Measurements from ENCODE around the gene HOXA1.

HOXA1 gene

DNA sequence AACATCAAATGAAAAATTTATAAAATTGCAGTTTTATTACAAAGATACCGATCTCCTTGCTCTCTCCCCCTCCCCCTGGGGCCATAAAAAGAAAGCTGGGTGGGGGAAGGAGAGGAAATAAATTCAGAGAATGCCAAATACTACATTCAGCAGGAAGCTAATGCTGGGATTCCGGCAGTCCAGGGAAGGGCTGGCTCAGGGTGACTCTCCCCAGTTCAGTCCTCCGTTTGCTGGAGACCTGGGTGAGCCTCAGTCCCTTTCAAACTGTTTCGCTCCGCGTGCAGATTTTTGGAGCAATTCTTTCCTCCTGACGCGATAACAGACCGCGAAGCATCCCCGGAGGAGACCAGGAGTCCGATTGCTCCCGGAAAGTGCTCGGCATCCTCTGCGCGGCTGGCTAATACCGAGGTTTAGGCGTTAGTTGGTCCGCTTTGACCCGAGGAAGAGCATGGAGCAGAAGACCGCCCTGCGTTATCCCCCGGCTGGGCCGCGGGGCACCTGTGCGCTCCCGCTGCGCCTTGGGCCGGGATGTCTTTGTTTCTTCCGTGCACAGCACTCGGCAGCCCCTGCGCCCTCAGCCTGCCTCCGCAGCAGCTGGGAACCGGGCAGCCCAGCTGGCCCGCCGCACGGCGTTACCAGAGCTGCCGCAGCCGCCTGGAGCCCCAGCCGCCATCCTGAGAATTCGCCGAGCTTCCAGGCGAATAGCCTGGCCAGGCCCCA lies 10.5 kb upstream of the HOXA1 start:
- no peak for DNase-seq (ENCODE audit: extremely low read depth in 1 of 2, low read depth in 1 of 2)

DNA sequence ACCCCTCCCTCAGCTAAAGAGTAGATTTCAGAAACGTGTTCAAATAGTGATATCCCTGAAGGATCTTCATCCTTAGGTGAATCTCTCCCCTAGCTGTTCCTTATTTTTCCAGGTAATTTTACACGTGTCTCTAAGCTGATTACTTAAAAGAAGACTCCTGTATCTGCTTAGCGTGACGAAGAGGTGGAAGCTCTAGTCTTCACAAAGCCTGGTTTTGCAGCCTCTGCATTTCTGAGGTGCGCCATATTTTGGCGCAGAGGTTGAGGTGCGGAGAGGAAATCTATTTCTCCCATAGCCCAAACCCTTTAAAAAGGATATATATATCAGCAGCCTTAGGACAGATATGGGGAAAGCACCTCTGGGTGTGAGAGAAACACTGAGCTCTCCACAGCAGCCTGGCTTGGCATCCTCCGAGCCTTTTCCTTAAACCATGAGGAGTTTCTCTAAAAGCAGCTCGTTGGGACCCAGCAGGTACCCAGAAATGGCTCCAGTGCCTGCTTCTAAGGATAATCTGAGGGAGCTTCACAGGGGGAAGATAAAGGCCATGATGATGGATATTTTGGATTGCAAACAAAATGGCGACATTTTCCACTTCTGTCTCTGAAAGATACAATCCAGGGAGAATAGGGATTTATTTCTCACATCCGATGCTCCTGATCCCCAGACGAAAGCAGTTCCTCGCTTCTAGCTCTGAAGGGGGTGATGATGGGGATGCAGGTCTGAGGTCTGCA lies 9.7 kb upstream of the HOXA1 start:
- no peak for DNase-seq (ENCODE audit: extremely low read depth in 1 of 2, low read depth in 1 of 2)

DNA sequence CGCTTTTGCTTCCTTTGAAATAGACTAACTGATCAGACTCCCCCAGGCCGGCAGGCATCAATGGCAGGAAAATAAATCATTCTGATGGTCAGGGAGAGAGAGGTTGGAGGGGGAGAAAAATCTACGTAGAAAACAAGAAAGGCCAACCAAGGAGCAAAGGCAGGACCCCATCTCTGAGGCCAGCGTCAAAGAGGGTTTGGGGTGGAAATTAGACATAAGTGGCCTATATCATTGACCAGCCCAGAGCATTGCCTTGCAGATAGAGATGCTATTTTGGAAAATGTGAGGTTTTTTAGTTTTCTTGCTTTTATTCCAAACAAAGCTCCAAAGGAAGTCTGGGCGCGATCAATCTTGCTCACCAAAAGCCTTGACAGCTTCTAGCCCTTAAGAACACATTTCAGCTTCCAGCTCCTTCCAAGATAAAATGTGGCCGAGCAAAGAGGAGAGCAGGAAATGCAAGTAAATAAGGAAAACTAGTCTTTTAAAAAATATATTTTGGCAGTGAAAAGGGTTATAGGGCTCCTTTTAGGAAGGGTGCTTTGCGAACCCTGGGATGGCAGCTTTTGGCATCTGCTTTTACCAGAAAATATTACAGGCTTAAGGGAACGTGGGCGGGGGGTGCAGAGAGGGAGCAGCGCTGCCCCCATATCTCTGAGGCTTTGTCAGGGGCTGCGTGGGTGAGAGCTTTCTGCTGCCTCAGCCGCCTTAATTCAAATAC lies 8.7 kb upstream of the HOXA1 start:
- no peak for DNase-seq (ENCODE audit: extremely low read depth in 1 of 2, low read depth in 1 of 2)

DNA sequence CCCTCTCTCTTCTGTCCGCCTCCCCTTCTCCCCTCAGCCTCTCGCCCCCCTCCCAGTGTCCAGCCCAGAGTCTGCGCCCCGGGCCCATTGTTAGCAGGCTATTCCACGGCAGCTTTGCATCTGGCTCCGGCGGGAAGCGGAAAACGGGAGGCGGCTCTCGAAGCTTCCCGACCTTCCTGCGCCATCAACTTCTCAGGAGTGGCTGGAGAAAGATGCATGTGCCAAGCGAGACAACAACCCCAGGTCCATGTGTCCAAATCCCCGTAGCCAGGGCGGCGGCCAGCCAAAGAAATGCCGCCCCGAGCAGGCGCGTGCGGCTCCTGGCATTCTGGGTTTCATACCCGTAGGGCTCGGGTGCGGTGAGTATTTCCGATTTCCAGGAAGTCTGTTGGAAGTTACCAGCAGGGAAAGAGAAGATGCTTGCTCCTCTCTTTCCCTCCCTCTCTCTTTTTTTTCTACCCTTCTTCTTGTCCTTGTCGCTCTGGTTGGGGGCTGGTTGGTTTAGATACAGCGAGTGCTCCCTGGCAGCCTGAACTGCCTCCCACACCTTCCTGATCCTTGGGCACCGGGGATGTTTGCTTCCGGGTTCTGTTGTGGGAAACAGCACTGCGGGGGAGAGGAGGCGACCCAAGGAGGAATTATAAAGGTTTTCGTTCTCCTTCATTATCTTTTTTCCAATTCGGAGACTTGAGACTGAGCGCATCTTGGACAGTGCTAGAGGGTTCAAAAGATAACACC lies 7.9 kb upstream of the HOXA1 start:
- DNase-seq (ENCODE audit: extremely low read depth in 1 of 2, low read depth in 1 of 2): no peak

DNA sequence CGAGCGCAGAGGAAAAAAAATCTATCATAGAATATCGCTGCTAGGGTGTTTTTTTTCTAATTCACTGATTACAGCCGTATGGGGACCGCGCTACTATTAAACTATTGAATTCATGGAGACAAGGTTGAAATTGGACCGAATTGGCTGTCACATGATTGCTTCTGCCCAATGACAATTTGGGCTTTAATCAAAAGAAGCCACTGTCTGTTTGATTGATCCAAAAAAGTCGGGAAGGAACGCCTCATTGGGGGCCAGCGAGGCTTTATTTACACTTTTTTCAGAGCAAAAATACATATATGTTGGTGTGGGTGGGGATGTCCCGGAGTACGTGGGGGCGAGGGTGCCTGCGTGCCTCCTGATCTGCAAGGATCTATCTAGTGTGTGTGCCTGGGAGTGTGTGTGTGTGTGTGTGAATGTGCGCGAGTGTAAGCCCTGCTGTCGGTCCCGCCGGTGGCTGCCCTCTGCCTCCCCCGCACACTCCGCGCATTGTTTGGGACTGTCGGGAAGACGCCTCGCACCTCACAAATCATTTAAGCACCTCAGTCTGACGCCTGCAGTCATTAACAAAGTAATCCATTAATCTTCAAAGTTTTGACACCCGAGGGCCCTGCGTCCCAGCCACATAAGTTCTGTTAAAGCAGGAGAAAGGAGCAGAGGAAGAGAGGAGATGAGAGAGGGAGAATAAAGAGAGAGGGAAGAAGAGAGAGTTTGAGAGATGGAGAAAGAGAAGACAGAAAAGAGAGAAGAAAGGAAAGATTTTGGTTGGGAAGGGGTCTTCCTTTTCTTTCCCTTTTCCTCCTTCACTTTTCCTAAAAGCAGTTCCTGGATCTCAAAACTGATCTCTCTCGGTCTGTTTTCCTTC lies 7.0 kb upstream of the HOXA1 start, which contains the start of gene HOXA2:
Gene HOXA2 (minus strand): TSS at position 103 of the 862 bp plus-strand sequence. CDS start 183 bp downstream, outside the sequence.
- DNase-seq (ENCODE audit: extremely low read depth in 1 of 2, low read depth in 1 of 2): no peak

DNA sequence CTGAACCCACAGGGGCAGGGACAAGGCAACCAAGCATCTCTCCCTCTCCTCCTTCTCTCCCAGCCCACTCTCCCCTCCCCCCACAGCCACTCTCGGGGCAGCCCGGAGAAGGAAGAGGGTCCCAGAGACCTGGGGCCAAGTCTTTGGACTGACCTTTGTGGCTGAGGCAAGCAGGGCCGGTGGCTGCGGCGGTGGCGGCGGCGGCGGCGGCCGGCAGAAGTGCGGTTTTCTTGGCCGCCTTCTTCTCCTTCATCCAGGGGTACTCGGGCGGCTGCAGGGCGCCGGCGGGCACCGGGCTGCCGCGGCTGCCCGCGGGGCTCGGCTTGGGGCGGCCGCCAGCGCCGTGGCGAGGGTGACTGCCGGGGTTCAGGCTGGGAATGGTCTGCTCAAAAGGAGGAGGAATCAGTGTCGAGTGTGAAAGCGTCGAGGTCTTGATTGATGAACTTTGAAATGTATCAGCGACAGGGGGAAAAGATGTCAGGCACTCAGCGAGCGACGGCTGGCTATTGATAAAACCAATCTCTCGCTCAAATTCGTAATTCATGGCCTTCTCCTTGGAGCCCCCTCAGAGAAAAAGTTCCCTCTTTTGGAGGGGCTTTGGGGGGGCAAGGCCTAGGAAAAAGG lies 6.3 kb upstream of the HOXA1 start:
- DNase-seq (ENCODE audit: extremely low read depth in 1 of 2, low read depth in 1 of 2): no peak

DNA sequence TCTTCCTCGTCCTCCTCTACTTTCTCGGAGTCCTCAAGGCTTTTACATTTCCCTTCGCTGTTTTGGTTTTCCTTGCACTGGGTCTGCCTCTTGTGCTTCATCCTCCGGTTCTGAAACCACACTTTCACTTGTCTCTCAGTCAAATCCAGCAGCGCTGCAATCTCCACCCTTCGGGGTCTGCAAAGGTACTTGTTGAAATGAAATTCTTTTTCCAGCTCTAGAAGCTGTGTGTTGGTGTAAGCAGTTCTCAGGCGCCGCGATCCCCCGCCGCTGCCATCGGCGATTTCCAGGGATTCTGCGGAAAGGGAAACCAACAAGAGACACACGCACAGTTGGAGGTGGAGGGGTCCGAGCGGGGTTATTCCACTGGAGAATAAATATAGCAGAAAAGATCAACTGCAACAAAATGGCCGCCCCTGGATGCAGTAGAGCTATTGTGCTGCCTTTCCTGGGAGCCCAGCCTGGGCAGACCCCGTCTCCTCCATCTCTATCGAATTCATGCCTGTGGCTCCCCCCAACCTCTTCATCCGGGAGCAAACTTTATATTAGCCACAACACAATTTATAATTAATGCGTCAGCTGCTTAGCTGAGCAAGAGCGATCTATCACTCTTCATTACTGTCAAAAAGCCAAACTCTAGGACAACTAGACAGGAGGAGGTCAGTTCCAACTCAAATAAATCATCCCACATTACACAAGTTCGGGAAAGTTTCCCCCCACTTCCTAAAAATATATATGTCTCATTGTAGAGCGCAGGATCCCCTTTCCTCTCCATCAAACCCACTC lies 5.6 kb upstream of the HOXA1 start:
- DNase-seq (ENCODE audit: extremely low read depth in 1 of 2, low read depth in 1 of 2): no peak

DNA sequence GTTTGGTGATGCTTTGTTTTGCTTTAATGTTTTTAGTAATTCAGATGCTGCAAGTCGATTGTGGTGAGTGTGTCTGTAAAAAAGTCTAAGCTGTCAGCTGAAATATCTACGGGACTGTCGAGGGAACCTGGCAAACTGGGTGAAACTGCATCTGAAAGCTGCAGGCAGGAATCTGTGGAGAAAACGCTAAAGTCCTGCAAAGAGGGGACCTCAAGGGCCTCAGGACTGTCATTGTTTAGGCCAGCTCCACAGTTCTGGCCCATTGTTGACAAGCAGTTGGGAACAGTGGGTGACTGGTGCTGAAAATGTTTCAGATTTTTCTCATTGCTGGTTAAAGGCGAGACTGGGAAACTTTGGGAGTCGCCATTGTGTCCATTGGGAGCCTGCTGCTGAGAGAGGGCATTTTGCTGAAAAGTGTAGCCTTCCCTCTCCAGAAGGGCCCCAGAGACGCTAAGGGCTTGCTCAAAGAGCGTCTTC lies 4.9 kb upstream of the HOXA1 start:
- no peak for DNase-seq (ENCODE audit: extremely low read depth in 1 of 2, low read depth in 1 of 2)

DNA sequence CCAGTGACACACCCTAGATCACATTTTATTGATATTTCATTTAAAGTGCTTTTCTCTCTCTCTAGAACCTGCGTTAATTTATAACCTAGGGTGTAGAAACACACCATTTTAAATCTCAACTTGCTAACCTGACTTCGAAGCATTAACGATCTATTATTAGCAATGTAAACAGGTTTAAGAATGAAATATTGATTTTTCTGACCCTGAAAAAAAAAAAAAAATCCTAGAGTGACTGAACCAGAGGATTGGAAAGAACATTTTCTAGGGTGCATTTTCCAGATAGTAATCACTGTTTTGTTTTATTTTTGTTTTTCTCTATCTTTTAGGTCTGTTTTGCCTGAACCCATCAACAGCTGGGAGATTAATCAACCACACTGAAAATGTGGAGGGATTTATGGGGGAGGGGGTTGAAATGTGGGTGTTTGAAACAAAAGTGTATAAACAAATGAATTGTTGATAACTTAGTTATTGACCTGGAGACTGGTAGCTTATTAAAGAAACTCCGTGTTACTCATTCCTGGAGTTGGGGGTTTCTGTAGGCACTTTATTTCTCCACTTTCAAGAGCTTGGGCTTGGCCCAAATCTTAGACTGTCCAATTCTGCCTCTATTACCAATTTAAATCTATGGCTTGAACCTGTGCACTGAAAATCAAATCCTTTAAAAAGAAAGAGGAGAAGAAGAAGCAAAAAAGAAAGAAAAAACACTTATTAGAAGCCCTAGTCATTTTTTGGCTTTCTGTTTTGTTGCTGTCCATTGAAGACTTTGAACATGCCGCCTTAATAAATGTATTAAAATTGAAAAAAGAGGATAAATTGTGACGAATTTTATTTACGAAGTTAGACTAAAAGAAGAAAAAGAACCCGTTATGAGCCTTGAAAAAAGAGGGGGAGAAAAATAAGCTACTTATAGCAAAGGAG lies 3.9 kb upstream of the HOXA1 start:
- no peak for DNase-seq (ENCODE audit: extremely low read depth in 1 of 2, low read depth in 1 of 2)

DNA sequence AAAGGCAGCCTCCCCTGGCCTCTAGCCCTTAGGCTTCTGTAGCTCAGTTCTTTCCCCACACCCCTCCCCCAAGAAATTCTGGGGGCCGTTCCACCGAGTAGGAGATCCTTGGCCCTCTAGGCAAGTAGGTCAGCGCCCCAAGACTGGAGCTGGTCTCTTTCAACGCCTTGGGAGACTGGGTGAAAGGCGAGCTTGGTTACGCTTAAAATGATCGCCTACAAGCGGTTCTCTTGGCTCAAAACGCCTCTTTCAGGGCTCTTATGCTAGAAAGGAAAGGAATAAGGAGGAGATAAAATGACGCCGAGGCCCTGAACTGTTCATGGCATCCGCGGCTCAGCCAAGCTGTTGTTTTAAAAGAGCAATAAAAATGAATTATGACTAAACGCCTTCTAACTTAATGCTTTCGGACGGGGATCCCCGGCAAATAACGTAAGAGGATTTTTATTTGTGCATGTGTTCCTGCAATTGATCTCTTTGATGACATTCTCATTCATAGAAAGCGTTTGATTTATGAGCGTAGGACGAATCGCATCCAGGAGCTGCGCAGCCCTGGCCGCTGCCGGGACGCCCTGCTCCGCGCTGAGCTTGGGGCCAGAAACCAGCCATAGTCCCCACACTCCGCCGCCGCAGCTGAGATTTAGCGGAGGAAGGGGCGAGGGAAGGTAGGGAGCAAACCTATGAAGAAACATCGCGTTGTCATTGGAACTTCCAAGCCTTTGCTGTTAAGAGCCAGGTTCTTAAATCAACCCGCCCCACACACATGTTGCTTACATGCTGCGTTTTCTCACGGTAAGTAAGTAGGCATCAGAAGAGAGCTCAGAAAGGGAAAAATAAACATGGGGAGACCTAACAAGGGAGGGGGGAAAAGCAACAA lies 3.0 kb upstream of the HOXA1 start:
- DNase-seq (ENCODE audit: extremely low read depth in 1 of 2, low read depth in 1 of 2): no peak

DNA sequence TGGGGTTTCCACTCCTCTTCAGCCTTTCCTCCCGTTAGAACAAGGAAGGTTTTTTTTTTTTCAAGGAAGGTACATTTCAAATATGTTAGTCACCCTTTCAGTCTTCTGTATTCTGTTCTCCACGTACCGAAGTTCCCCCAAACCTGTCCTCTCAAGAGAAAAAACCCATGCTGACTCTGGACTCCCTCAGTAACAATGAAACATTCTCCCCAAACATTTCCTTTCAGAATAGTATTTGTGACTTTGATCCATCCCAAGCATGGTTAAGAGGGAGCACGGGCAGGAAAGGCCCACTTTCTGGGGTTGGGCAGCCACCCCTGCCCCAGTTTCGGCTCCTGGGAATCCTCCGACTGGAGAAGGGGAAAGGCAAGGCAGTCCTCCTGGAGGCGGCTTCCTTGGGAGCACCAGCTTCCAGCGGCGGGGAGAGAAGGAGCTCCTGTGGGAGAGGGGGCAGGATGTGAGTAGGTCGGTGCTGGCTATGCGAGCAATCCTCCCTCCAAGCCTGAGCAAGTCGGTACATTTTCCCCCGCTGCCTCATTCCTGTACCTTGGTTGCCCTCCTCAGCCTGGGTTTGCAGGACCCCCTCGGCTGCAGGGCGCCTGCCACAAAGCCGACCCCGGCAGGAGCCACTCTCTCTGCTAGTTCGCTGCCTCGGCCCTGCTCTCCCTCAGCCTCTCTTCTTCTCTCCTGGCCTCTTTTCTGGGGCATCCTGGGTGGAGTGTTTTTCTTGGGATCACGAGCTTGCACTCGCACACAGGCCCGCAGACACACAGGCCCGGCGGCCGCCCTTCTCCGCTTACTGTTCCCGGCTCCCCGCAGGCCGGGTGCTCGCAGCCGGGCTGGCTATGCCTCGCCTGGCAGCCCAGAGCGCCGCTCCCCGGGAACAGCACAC lies 2.1 kb upstream of the HOXA1 start:
- no peak for DNase-seq (ENCODE audit: extremely low read depth in 1 of 2, low read depth in 1 of 2)

DNA sequence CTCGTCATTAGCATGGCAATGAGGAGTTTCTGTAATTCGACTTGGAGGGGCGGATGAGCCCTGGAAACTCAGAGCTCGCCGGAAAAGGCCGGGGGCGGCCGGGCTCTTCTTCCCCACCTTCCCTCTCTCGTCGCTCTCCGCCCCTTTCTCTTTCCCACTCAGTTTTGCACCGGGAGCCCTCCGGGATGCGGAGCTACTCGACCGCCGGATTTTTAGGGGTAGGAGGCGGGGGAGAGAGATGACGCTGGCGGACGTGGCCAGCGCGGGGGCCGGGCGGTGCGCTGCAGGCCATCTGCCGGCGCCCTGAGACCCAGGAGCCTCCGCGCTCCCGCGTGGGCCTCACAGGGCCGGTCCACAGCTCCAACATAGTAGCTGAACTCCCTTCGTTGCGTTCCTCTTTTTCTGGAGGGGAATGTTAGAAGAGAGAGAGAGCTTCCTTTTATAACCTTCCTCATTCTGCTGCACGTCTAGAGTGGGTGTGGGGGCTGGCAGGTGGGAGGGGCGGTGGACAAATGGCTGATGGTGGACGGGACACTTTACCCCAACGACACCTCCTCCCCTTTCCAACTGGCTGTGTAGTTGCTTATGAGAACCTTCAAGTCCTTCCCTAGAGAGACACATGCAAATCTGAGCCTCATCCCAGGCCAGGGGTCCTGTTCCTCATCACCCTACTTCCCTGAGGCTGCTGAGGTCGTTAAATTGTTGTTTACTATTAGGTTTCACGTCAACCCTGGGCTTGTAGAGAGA lies 1.1 kb upstream of the HOXA1 start:
- DNase-seq (ENCODE audit: extremely low read depth in 1 of 2, low read depth in 1 of 2): no peak

DNA sequence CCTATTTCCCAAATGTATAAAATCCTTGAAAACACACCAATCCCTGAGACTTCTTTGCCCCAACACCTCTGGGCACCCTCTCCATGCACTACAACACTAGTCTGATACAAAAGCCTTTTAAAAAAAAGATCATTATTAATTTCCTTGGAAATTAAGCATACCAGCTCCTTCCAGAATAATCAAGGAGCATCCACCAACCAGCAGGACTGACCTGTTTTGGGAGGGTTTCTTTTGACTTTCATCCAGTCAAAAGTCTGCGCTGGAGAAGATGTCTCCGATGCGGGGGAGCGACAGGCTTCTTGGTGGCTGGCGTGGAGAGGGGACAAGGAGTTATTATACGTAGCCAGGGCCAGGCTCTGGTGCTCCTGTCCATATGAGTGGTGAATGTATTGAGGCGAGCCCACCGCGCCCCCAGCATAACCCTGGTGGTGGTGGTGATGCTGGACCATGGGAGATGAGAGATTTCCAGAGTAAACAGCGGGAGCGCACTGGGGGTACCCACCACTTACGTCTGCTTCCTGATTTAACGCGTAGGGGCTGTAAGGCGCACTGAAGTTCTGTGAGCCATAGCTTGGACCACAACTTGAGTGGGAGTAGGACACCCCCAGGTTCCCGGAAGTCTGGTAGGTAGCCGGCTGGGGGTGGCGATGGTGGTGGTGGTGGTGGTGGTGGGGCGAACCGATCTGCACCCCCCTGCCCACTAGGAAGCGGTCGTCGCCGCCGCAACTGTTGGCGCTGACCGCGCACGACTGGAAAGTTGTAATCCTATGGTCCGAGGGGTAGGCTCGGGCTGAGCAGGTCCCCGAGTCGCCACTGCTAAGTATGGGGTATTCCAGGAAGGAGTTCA lies 527 bp downstream of the HOXA1 start:
- no peak for DNase-seq (ENCODE audit: extremely low read depth in 1 of 2, low read depth in 1 of 2)

Measured in activated CD8-positive, alpha-beta memory T cell treated with anti-CD3 and anti-CD28 coated beads for 1 hour (primary cell).